Measurements from ENCODE around the gene TBC1D22A.
"Not testable (repeated sequence)": the region's sequence is repeated elsewhere in the genome, so short reads cannot be mapped to it uniquely, and the experiment has no call there.

TBC1D22A gene, protein sequence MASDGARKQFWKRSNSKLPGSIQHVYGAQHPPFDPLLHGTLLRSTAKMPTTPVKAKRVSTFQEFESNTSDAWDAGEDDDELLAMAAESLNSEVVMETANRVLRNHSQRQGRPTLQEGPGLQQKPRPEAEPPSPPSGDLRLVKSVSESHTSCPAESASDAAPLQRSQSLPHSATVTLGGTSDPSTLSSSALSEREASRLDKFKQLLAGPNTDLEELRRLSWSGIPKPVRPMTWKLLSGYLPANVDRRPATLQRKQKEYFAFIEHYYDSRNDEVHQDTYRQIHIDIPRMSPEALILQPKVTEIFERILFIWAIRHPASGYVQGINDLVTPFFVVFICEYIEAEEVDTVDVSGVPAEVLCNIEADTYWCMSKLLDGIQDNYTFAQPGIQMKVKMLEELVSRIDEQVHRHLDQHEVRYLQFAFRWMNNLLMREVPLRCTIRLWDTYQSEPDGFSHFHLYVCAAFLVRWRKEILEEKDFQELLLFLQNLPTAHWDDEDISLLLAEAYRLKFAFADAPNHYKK

DNA sequence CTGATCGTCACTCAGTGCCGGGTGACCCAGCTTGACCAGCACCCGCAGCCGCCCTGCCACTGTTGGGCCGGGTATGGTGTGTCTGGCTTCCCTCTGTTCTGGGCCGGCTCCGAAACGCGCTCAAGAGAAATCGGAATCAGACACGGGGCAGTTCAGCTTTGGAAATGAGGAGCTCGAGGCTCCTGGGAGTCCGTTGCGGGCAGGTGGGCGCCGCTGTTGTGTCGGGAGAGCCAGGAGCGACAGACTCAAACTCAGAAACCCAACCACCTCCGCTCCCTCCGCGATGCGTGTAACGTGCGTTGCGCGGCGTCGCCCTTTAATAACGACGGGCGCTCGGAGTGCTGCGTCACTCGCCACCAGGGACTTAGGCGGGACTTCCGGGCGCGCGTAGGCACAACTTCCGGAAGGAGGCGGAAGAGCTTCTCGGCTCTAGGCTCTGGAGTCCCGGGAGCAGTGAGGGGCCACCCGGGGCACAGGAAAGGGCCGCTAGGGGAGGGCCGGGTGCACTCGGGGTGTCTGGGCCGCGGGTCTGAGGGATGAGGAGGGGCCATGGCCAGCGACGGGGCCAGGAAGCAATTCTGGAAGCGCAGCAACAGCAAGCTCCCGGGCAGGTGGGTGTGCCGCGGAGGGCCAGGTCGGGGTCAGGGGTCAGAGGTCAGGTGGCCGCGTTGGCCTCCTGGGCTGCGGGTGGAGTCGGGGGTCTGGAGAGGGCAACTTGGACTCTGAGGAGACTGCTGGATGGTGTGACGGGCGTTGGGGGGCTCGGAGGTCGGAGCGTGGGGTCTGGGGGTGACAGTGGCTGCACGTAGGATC lies at the start of gene TBC1D22A:
Gene TBC1D22A, plus strand, starts transcription at position 413 of the 813 bp plus-strand sequence. Its CDS starts 137 bp downstream, at position 550.
- DNase-seq, result peak; percentile 85 to 89

DNA sequence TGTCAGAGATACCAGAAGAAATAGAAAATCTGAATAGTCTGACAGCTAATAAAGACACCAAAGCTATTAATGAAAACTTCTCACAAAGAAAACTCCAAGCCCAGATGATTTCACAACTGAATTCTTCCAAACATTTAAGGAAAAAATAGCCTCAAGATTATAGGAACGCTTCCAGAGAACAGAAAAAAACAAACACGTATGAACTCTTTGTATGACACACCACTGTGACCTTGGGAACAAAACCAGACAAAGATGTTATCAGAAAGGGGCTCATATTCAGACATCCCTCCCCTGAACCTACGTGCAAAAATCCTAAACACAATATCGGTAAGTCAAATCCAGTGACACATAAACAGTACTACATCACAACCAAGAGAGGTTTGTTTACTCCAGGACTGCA lies 47.9 kb upstream of the TBC1D22A start:
- no peak for DNase-seq

DNA sequence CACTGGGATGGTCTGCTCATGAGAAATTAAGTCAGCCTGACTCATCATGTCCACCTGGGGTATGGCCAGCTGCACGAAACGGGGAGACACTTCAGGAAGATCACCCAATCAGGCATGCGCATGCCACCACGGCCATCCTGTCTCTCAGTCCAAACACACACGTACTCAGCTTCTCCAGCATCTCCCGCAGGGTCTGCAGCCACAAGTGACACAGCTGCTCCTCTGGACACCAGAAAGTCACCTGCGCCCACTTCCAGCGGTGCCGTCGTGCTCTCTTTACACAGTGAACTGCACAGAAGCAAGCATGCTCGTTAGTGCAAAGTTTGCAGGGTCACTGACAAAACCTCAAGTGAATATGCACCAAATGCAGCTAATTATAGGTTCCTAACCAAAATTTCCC lies 42.5 kb upstream of the TBC1D22A start:
- no peak for DNase-seq

DNA sequence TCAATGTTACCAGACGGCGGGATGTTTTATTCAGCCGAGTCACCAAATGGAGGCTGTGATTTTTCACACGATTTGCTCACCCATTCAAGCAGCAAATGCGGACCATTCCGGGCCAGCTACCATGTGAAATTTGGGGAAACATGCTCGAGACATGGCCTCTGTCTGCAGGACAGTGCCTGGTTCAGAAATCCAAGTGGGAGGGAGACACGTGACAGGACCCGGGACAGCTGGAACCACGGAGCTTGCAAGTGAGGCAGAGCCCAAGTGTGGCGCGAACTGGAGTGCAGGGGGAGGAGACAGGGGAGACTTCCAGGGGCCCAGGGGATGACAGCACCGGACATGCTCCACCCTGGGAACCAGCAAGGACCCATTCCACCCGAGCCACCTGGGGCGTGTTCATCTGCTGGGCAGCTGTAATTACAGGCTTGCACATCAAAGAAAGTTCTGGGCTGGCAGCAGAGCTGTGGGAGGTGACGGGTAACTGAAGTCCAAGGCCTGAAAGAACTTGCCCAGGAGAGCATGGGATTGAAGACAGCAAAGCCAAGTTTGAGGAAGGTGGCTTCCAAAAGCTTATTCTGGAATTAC lies 40.9 kb upstream of the TBC1D22A start:
- no peak for DNase-seq

DNA sequence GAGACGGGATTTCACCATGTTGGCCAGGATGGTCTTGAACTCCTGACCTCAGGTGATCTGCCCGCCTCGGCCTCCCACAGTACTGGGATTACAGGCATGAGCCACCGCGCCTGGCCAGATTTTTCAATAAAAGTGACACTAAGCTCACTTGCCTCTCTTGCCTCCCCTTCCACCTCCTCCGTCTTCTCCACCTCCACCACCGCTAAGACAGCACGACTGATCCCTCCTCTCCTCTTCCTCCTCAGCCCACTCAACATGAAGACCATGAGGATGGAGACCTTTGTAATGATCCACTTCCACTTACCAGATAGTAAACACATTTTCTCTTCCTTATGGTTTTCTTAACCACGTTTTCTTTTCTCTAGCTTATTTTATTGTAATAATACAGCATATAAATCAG lies 38.6 kb upstream of the TBC1D22A start:
- no peak for DNase-seq

DNA sequence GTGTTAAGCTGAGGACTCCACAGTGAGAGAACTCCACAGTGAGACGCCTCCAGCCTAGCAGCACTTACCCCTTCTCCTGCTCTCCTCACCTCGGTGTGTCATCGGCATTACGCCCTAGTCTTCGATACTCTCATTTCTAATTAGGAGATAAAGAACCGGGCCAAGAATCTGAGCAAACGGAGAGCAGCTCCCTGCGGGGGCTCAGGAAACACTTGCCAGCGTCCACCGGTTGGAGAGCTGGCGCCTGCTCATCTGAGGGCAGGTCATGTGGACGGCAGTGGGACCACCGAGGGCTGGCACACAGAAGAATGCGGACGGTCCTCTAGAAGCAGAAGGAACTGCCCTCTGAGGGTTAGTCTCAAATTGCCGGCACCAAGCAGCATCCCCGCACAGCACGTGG lies 37.4 kb upstream of the TBC1D22A start:
- DNase-seq, result no peak

DNA sequence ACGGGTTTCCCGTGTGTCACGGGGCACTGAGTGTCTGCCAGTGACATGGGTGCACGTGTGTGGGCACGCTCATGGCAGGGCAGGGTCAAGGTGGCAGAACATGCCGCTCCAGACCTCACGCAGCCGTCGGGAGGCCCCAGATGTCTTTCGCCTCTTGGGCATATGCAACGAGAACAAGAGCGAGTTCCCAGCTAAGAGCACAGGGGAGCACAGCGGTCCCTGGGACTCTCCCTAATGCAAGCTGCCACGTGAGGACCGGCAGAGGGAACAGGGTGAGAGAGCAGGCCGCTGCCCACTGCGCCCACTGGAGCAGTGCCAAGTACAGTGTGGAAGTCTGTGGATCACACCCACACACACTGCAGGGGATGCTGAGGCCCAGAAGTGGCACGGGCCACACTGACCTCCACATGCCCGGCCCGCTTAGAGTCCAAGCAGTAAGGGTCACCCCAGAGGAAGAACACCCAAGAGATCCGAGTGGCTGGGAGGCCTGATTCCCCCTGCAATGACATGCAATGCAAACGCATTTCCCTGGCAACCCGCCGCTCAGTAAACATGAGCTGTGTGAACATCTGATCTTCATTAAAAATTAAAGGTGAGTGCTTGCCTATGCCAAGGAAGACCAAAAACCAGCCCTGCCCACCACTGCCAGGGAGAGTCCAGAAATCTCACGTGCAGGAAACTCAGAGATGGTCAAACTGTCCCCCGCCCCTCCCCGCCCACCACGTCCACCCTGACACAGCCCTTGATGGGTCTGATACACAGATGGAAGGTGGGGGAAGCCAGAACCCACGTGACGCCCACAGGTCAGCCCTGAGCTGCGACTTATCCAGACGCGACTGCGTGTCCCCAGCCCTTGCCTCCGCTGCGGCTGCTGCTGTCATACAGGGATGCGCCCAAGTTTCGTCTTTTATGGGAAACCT lies 36.1 kb upstream of the TBC1D22A start:
- DNase-seq, result no peak

DNA sequence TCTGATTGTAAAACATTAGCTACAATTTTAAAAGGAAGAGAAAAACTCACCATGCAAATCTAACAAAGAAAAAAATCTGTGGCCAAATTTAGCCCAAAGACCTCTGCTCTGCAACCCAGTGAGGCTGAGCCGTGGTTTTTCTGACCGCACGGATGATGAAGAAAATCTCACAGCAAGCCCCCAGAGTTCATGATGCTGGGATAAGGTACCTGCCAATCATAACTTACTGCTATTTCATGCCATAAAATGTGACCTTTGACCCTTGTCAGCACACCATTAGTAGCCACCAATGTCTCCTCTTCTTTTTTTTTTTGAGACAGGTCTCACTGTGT lies 35.5 kb upstream of the TBC1D22A start:
- DNase-seq, result no peak

DNA sequence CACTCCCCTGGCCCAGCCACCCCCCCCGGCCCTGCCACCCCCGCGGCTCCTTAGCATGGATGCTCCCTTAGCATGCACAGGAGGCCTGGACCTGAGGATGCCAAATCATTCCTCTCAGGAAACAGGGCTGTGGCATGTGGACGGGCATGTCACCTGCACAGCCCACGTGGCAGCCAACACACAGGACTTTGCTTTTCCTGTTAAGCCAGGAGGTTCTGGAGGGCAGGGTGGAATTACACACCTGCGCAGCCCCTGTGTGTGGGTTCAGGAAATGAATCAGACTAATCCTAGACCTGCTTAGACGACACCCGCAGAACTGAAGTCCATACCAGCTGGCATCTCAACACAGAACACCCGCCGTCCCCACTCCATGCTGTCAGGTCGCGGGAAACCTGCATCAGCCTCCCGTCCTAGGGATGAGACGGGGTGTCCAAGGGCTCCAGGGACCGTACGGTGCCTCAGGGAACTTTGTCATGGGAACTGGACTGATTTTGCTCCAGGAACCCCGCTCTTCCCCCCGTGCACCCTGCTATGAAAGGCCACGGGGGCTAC lies 34.6 kb upstream of the TBC1D22A start:
- DNase-seq, result no peak

DNA sequence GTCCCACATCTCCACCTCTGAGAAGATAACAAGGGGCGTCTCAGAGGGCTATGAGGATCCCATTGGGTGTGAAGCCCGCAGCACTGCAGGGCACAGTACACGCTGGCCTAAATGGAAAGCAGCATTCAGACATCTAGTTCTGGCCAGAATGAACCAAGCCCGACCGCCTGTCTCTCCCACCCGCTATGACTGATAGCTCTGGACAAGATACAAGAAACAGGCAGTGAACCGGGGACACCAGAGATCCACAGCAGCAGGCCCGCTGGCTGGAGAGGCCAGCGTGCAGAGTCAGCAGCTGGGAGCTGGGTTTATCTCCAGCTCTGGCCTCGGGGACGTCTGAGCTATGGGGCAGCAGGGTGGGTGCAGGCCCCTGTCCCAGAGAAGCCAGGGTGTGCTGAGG lies 34.0 kb upstream of the TBC1D22A start:
- no peak for DNase-seq

DNA sequence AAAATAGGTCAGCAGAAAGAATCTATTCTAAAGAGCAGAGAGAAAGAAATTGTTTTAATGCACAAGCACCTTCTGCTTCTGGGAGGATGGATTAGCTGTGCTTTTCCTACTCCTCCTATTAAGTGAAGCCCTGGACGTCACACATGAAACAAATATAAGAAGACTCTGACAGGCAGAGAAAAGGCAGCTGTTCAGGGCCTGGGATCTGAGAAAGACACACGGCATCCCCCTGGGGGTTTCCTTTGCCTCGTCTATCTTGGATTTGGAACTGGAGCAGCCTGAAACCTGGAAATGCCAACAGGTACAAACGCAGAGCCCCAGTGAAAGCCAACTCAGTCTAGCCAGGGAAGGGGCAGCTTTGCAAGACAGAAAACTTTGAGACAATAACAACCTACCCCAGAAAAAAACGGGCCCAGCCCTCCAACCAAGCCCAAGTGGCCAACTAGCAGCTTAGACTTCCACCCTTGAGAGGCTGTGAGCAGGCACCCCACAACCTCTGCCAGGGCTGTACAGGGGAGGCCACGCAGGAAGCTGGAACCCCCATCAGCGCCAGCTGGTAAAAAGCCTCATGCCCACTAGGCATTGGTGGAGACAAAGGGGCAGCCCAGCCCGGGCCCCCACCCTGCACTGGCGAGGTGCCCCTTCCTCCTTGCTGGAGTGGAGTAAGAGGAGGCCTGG lies 31.7 kb upstream of the TBC1D22A start:
- DNase-seq, result no peak

DNA sequence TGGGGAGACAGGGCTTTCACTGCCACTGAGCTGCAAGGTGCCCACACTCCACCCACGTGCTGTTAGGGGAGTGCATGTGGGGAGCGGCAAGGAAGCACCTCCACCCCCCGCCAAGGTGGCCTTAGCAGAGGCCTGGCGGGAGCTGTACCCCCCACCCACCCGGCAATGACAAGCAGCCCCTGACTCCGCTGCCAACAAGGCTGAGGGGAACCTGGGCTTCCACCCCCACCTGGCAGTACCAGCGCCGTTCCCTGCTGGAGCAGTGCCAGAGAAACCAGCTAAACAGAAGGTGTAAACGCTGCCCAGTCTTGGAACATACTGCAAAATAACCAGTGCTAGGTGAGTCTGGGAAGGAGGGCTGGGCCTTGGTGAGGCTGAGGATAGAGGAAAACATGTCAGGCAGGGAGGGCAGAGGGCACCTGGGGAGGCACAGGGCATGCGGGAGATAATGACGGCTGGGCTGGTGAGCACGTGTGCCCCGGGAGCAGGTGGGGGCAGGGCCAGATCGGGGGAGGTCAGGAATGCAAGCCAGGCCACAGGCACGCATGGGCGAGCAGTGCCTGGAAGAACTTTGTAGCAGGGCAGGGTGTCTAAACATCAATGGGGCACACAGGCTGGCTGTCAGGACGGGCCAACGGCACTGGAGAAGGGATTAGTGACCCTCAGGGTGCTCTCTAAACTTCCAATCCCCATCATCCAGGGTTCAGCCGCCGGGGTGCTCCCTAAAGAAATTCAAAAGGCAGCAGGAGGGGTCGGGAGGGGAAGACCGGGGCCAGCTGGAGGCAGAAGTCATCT lies 31.0 kb upstream of the TBC1D22A start:
- DNase-seq, result no peak

DNA sequence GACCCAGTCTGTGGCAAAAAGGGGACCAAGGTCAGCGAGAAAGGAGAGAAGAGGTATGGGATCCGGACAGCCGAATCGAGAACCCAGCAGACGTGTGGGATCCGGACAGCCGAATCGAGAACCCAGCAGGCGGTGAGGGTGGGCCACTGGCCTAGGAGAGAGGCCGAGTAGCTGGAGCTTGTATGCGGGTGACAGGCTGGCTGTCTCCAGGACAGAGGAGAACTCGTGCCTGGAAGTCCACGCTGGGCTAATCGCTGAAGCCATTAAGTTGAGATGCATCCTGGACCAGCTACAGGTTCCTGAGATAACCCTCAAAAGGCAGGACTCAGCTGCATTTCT lies 30.4 kb upstream of the TBC1D22A start:
- DNase-seq, result no peak

DNA sequence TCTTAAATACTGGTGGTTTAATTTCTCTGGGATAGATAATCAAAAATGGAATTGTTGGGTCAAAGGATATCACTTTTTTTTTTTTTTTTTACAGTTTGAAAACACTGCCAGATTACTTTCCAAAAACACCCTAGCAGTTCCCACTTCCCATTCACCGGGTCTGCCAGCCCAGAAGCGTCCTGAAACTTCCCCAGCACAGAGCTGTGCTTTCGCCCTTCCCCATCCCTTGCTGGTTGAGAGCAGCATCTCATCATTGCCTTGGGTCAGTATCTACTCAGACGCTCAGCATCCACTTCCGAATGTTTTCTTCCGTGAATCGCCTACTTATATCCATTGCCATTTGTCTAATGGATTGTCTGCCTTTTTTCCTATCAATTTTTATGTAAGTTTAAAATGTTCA lies 29.9 kb upstream of the TBC1D22A start:
- DNase-seq, result no peak

DNA sequence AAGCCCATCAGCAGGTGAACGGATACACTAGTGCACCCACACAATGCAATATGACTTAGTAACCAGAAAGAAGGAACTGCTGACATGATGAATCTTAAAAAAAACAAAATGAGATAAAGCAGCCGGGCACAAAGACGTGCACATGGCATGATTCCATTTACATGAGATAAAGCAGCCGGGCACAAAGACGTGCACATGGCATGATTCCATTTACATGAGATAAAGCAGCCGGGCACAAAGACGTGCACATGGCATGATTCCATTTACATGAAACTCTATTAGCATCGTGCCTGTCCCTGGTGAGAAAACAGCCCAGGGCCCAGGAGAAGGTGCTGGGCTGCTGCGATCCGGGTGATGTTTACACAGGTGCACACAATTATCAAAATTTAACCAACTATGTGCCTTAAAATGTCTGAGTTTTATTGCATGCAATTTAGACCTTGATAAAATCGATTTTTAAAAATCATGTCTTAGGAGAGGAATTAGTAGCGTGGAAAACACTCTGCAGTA lies 28.2 kb upstream of the TBC1D22A start:
- not testable (repeated sequence) for DNase-seq

DNA sequence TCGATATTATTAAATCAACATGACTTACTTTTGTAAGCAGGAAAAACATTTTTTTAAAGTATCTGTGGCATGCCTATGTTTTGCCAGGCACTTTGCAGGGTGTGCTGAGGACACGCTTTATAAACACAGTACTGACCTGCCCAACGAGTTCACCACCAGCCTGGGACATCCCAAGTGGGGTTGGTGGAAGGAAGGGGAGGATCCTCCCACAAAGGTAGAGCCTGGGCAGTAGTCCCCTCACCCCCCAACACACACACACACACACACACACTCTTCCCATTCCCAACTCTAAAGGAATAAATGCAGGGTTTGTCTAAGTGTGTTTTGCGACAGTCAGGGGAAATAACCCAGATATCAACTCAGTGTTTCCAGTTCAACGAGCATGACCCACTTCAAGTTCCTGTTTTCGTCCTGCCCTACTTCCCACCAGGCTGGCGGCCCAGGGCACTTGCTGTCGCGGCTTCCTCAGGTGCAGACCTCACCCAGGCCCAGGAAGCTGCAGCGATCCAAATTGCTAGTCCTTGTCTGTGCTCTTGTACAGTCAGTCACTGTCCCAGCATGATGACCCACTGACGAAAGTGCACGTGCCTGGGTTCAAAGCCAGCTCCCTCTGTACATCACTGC lies 27.5 kb upstream of the TBC1D22A start:
- DNase-seq, result peak; percentile 10 to 26

DNA sequence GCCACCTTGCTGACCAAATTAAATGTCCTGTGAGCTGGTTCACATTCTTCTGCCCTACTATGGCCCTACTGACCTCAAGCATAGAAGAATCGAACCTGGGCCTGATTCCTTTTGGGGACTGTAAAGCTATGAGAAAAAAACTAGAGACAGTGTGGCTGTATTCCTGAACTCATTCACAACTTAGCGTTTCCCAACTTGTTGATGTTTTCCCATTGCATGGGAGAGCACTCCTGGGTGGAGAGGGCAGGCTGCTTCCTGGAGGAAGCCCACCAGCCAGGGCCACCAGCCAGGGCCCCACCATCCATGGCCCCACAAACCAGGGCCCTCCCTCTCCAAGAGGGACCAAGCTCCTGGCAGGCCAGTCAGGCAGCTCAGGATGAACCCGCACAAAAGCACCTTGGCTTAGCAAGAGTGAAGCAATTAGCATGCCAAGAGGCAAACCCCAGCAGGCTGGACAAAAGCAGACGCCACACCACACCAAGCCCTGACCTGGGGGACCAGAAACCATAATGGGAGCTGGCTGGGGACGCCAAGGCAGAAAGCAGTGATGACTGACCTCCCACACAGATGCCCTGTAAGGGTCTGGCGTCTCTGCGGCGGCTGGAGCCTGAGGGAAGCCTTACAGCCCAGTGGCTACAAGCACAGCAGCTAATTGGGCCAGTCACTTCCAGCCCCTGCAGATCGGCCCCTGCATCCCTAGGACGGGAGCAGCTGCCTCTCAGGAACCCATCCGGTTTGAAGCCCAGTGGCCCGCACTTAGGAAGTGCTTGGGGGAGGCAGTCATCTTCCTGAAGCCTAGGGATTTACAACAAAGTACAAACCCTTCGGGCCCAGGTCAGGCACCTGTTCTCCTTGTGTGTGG lies 26.5 kb upstream of the TBC1D22A start:
- DNase-seq, result no peak

DNA sequence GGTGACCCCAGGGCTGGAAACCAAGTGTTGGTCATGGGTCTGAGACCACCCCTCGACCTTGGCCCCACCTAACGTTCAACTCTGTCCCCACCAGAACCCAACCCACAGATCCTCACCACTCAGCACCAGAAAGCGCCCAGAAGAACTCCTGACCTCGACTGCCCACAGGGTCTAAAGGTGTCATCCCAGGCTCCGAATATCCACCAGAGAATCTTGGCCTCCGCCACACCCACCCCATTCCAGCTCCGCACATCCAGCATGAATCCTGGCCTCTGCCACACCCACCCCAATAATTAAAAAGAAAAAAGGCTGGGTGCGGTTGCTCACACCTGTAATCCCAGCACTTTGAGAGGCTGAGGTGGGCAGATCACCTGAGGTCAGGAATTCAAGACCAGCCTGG lies 25.7 kb upstream of the TBC1D22A start:
- DNase-seq, result no peak
